Cortex of kidney (tissue), 1 donor: ENCODE measurements around the gene FKBP8.

Experiments used
- DNase-seq: peaks from one replicate; lab custom pipeline; 2025; lab: John Stamatoyannopoulos, UW

Gene FKBP8

GRCh38 chr19:18483119-18483890 lies 60.1 kb downstream of the FKBP8 start:
- DNase-seq, result no peak
